ENCODE results near the gene ROGDI.

ROGDI gene

GRCh38 chr16:4765511-4766474 lies 36.6 kb downstream of the ROGDI start:
- no peak overlapping the region for H3K4ac ChIP-seq (ENCODE audit: low read length)
- H3K4me3 ChIP-seq (ENCODE audit: low read length in 2 of 2) = peak overlapping the region; percentile 95 to 98
- H3K36me3 ChIP-seq (replicated peaks in 1 of 2; ENCODE audit: control insufficient read depth in 2 of 2, insufficient read depth in 2 of 2, low read length in 2 of 2) = peaks cover 14 to 46% of the 10 kb centered on the region in 2 donors
- H2BK12ac ChIP-seq (ENCODE audit: low read length) = no peak overlapping the region
- H2AFZ ChIP-seq (ENCODE audit: low read length) = no peak overlapping the region
- no CpG with 5 or more reads among the region's 26 CpGs for WGBS, 2 donors (ENCODE audit: extremely low coverage in 2 of 2, insufficient read length in 2 of 2, insufficient replicate concordance in 1 of 2)
- H2BK120ac ChIP-seq (ENCODE audit: low read depth, low read length) = no peak overlapping the region
- peak overlapping the region; percentile 13 for H3K23ac ChIP-seq (ENCODE audit: low read depth, low read length, poor library complexity)
- DNase-seq (ENCODE audit: low spot score) = no peak
- H3K27ac ChIP-seq (replicated peaks; ENCODE audit: low read length) = no peak overlapping the region
- H3K9ac ChIP-seq (ENCODE audit: low read depth, low read length, poor library complexity) = no peak overlapping the region
- H3K4me1 ChIP-seq (ENCODE audit: control insufficient read depth in 2 of 2, insufficient read depth in 1 of 2, low read depth in 1 of 2, low read length in 2 of 2) = peaks cover 4 to 6% of the 10 kb centered on the region in 2 donors
- no peak overlapping the region for H2BK15ac ChIP-seq (ENCODE audit: low read length)
- H3K18ac ChIP-seq (ENCODE audit: low read length) = no peak overlapping the region
- no peak overlapping the region for H4K8ac ChIP-seq (ENCODE audit: low read depth, low read length)
- peaks cover 4% of the 10 kb centered on the region for H3K79me1 ChIP-seq (ENCODE audit: low read depth, low read length)
- peak overlapping the region; percentile 67 for H3K4me2 ChIP-seq (ENCODE audit: insufficient read depth, low read length, poor library complexity, severe bottlenecking)
- no peak overlapping the region for H2AK5ac ChIP-seq (ENCODE audit: low read depth, low read length)
- no peaks in the 10 kb centered on the region for H3K9me3 ChIP-seq (replicated peaks in 1 of 2; ENCODE audit: control insufficient read depth in 2 of 2, insufficient read depth in 1 of 2, low read depth in 1 of 2, low read length in 2 of 2)
- H3K27me3 ChIP-seq (ENCODE audit: control insufficient read depth in 3 of 3, insufficient read depth in 3 of 3, low read depth in 1 of 3, low read length in 3 of 3) = no peaks in the 10 kb centered on the region
- no peak overlapping the region for H3K14ac ChIP-seq (ENCODE audit: low read length)
- no peak overlapping the region for H4K91ac ChIP-seq (ENCODE audit: low read depth, low read length, poor library complexity)
- no peak overlapping the region for H2BK5ac ChIP-seq (ENCODE audit: low read length)

GRCh38 chr16:4763791-4764190 lies 38.6 kb downstream of the ROGDI start:
- Histone ChIP-seq H3K27ac (replicated peaks; ENCODE audit: low read length) (no peak overlapping the region), H3K4me3 (ENCODE audit: low read length in 2 of 2) (no peak overlapping the region), H3K9me3 (replicated peaks in 1 of 2; ENCODE audit: control insufficient read depth in 2 of 2, insufficient read depth in 1 of 2, low read depth in 1 of 2, low read length in 2 of 2) (peaks cover 0 to 2% of the 10 kb centered on the region in 2 donors), H3K36me3 (replicated peaks in 1 of 2; ENCODE audit: control insufficient read depth in 2 of 2, insufficient read depth in 2 of 2, low read length in 2 of 2) (peaks cover 28 to 66% of the 10 kb centered on the region in 2 donors), H2BK5ac (ENCODE audit: low read length) (no peak overlapping the region), H2BK12ac (ENCODE audit: low read length) (no peak overlapping the region), H3K9ac (ENCODE audit: low read depth, low read length, poor library complexity) (no peak overlapping the region), H2BK120ac (ENCODE audit: low read depth, low read length) (no peak overlapping the region), H2AFZ (ENCODE audit: low read length) (no peak overlapping the region), H3K79me1 (ENCODE audit: low read depth, low read length) (peaks cover 6% of the 10 kb centered on the region), H3K18ac (ENCODE audit: low read length) (no peak overlapping the region), H3K4me1 (ENCODE audit: control insufficient read depth in 2 of 2, insufficient read depth in 1 of 2, low read depth in 1 of 2, low read length in 2 of 2) (peaks cover 2 to 6% of the 10 kb centered on the region in 2 donors), H3K4ac (ENCODE audit: low read length) (no peak overlapping the region), H4K91ac (ENCODE audit: low read depth, low read length, poor library complexity) (no peak overlapping the region), H3K27me3 (ENCODE audit: control insufficient read depth in 3 of 3, insufficient read depth in 3 of 3, low read depth in 1 of 3, low read length in 3 of 3) (no peaks in the 10 kb centered on the region), H3K4me2 (ENCODE audit: insufficient read depth, low read length, poor library complexity, severe bottlenecking) (no peak overlapping the region), H4K8ac (ENCODE audit: low read depth, low read length) (no peak overlapping the region), H3K23ac (ENCODE audit: low read depth, low read length, poor library complexity) (no peak overlapping the region), H2BK15ac (ENCODE audit: low read length) (no peak overlapping the region), H2AK5ac (ENCODE audit: low read depth, low read length) (no peak overlapping the region), H3K14ac (ENCODE audit: low read length) (no peak overlapping the region)
- no CpG with 5 or more reads among the region's 7 CpGs for WGBS, 2 donors (ENCODE audit: extremely low coverage in 2 of 2, insufficient read length in 2 of 2, insufficient replicate concordance in 1 of 2)
- DNase-seq (ENCODE audit: low spot score) = no peak

GRCh38 chr16:4762205-4762604 lies 40.2 kb downstream of the ROGDI start:
- Histone ChIP-seq H3K4me2 (ENCODE audit: insufficient read depth, low read length, poor library complexity, severe bottlenecking) (no peak overlapping the region), H2AK5ac (ENCODE audit: low read depth, low read length) (no peak overlapping the region), H2BK15ac (ENCODE audit: low read length) (no peak overlapping the region), H2BK12ac (ENCODE audit: low read length) (no peak overlapping the region), H3K9me3 (replicated peaks in 1 of 2; ENCODE audit: control insufficient read depth in 2 of 2, insufficient read depth in 1 of 2, low read depth in 1 of 2, low read length in 2 of 2) (peaks cover 0 to 2% of the 10 kb centered on the region in 2 donors), H3K18ac (ENCODE audit: low read length) (no peak overlapping the region), H3K9ac (ENCODE audit: low read depth, low read length, poor library complexity) (peak overlapping the region; percentile 3), H2AFZ (ENCODE audit: low read length) (no peak overlapping the region), H4K91ac (ENCODE audit: low read depth, low read length, poor library complexity) (no peak overlapping the region), H3K23ac (ENCODE audit: low read depth, low read length, poor library complexity) (no peak overlapping the region), H3K4me1 (ENCODE audit: control insufficient read depth in 2 of 2, insufficient read depth in 1 of 2, low read depth in 1 of 2, low read length in 2 of 2) (peaks cover 2 to 3% of the 10 kb centered on the region in 2 donors), H3K79me1 (ENCODE audit: low read depth, low read length) (peaks cover 6% of the 10 kb centered on the region), H3K36me3 (replicated peaks in 1 of 2; ENCODE audit: control insufficient read depth in 2 of 2, insufficient read depth in 2 of 2, low read length in 2 of 2) (peaks cover 31 to 77% of the 10 kb centered on the region in 2 donors), H3K14ac (ENCODE audit: low read length) (no peak overlapping the region), H3K4ac (ENCODE audit: low read length) (no peak overlapping the region), H4K8ac (ENCODE audit: low read depth, low read length) (no peak overlapping the region), H3K27ac (replicated peaks; ENCODE audit: low read length) (no peak overlapping the region), H3K4me3 (ENCODE audit: low read length in 2 of 2) (no peak overlapping the region), H3K27me3 (ENCODE audit: control insufficient read depth in 3 of 3, insufficient read depth in 3 of 3, low read depth in 1 of 3, low read length in 3 of 3) (no peaks in the 10 kb centered on the region), H2BK5ac (ENCODE audit: low read length) (no peak overlapping the region), H2BK120ac (ENCODE audit: low read depth, low read length) (no peak overlapping the region)
- no peak for DNase-seq (ENCODE audit: low spot score)
- WGBS, 2 donors (ENCODE audit: extremely low coverage in 2 of 2, insufficient read length in 2 of 2, insufficient replicate concordance in 1 of 2) = no CpG with 5 or more reads among the region's 9 CpGs

GRCh38 chr16:4760221-4760910 lies 42.1 kb downstream of the ROGDI start:
- Histone ChIP-seq H3K4me1 (ENCODE audit: control insufficient read depth in 2 of 2, insufficient read depth in 1 of 2, low read depth in 1 of 2, low read length in 2 of 2) (no peaks in the 10 kb centered on the region), H3K14ac (ENCODE audit: low read length) (peak overlapping the region; percentile 71), H4K91ac (ENCODE audit: low read depth, low read length, poor library complexity) (no peak overlapping the region), H3K23ac (ENCODE audit: low read depth, low read length, poor library complexity) (peak overlapping the region; percentile 65), H3K79me1 (ENCODE audit: low read depth, low read length) (peaks cover 6% of the 10 kb centered on the region), H3K9me3 (replicated peaks in 1 of 2; ENCODE audit: control insufficient read depth in 2 of 2, insufficient read depth in 1 of 2, low read depth in 1 of 2, low read length in 2 of 2) (peaks cover 5 to 6% of the 10 kb centered on the region in 2 donors), H3K36me3 (replicated peaks in 1 of 2; ENCODE audit: control insufficient read depth in 2 of 2, insufficient read depth in 2 of 2, low read length in 2 of 2) (peaks cover 36 to 89% of the 10 kb centered on the region in 2 donors), H3K4ac (ENCODE audit: low read length) (no peak overlapping the region), H3K18ac (ENCODE audit: low read length) (no peak overlapping the region), H3K9ac (ENCODE audit: low read depth, low read length, poor library complexity) (peak overlapping the region; percentile 70), H4K8ac (ENCODE audit: low read depth, low read length) (no peak overlapping the region), H2BK15ac (ENCODE audit: low read length) (no peak overlapping the region), H2BK5ac (ENCODE audit: low read length) (peak overlapping the region; percentile 39), H2BK12ac (ENCODE audit: low read length) (peak overlapping the region; percentile 58), H3K27ac (replicated peaks; ENCODE audit: low read length) (no peak overlapping the region), H3K4me3 (ENCODE audit: low read length in 2 of 2) (no peak overlapping the region), H3K27me3 (ENCODE audit: control insufficient read depth in 3 of 3, insufficient read depth in 3 of 3, low read depth in 1 of 3, low read length in 3 of 3) (no peaks in the 10 kb centered on the region), H3K4me2 (ENCODE audit: insufficient read depth, low read length, poor library complexity, severe bottlenecking) (no peak overlapping the region), H2AFZ (ENCODE audit: low read length) (no peak overlapping the region), H2AK5ac (ENCODE audit: low read depth, low read length) (no peak overlapping the region), H2BK120ac (ENCODE audit: low read depth, low read length) (no peak overlapping the region)
- WGBS, 2 donors (ENCODE audit: extremely low coverage in 2 of 2, insufficient read length in 2 of 2, insufficient replicate concordance in 1 of 2) = no CpG with 5 or more reads among the region's 23 CpGs
- no peak for DNase-seq (ENCODE audit: low spot score)
